GM13976 (cell line): ENCODE results near the gene LHX4.

Experiments used
- DNase-seq: peaks from one replicate; pipeline ENCODE4 v3.0.0; 2012; ENCODE audit warnings: low spot score
- CTCF ChIP-seq: IDR thresholded peaks from 2 replicates; pipeline ENCODE4 v1.5.1; 2012; ENCODE audit warnings: borderline replicate concordance, mild to moderate bottlenecking; ENCODE audit not compliant: insufficient read depth; ENCODE audit errors: extremely low read depth, missing control alignments, control extremely low read depth
- in situ Hi-C: fragments of 300-500 bp; cut with MboI; formaldehyde crosslinking; loops from one replicate; pipeline ENCODE4 v1.12.0; 2022; ENCODE audit warnings: low sequenced_read_pairs, mixed read lengths, inconsistent platforms; ENCODE audit not compliant: unreplicated experiment

The LHX4 gene

GRCh38 chr1:180221462-180221861 is 8.6 kb upstream of the LHX4 start:
- TF ChIP-seq CTCF: no peak

GRCh38 chr1:180224902-180225301 is 5.2 kb upstream of the LHX4 start:
- in situ Hi-C loops: no loop called here
- DNase-seq: no peak
- TF ChIP-seq CTCF: no peak

More at GRCh38 chr1:180221462-180221861, 8.6 kb upstream of the LHX4 start:
- in situ Hi-C loops: no loop called here
- DNase-seq: no peak

GRCh38 chr1:180225403-180225802 is 4.7 kb upstream of the LHX4 start:
- no peak for DNase-seq
- in situ Hi-C loops: no loop called here
- no peak for TF ChIP-seq CTCF

GRCh38 chr1:180227861-180228647 is 2.0 kb upstream of the LHX4 start:
- in situ Hi-C loops: no loop called here
- TF ChIP-seq CTCF: no peak
- DNase-seq: no peak

GRCh38 chr1:180228648-180229482 is 1.2 kb upstream of the LHX4 start:
- in situ Hi-C loops: no loop called here
- TF ChIP-seq CTCF: no peak
- peak; percentile 63 for DNase-seq

GRCh38 chr1:180230416-180230790 is 339 bp downstream of the LHX4 start:
- in situ Hi-C loops: no loop called here
- no peak for TF ChIP-seq CTCF
- DNase-seq: peak; percentile 65
